SK-N-SH treated with all-trans-retinoic acid at 6 μM for 48 hours (cell line): ENCODE measurements around the gene GGTLC2.

Experiments
- ATAC-seq: fragments of 200-7000 bp; cut with Tn5 transposase; 3 replicates; pipeline ENCODE4 v1.9.1; 2020; ENCODE audit warnings: mild to moderate bottlenecking, moderate library complexity
- ARNTL ChIP-seq: fragments of 450-650 bp; formaldehyde crosslinking; IDR thresholded peaks from 2 replicates; pipeline ENCODE4 v1.5.0; 2020; ENCODE audit warnings: low read depth, mild to moderate bottlenecking, moderate library complexity, borderline replicate concordance
- BACH2 ChIP-seq: fragments of 250-450 bp; sonication (Bioruptor Pico); IDR thresholded peaks from 2 replicates; pipeline ENCODE4 v1.9.0; 2021; ENCODE audit warnings: mild to moderate bottlenecking, borderline replicate concordance
- CREB5 ChIP-seq: fragments of 250-450 bp; sonication (Bioruptor Pico); IDR thresholded peaks from 2 replicates; pipeline ENCODE4 v1.5.1; 2020; ENCODE audit warnings: low read depth, mild to moderate bottlenecking, moderate library complexity
- CSRNP3 ChIP-seq: fragments of 250-450 bp; sonication (Bioruptor Pico); IDR thresholded peaks from 2 replicates; pipeline ENCODE4 v1.5.1; 2021; ENCODE audit warnings: mild to moderate bottlenecking, moderate library complexity
- ESRRG ChIP-seq: fragments of 250-450 bp; sonication (Bioruptor Pico); IDR thresholded peaks from 2 replicates; pipeline ENCODE4 v1.6.1; 2021; ENCODE audit warnings: mild to moderate bottlenecking
- GLIS3 ChIP-seq: fragments of 250-450 bp; sonication (Bioruptor Pico); IDR thresholded peaks from 2 replicates; pipeline ENCODE4 v1.5.0; 2020; ENCODE audit warnings: mild to moderate bottlenecking, moderate library complexity
- ISL1 ChIP-seq: fragments of 250-450 bp; sonication (Bioruptor Pico); IDR thresholded peaks from 2 replicates; pipeline ENCODE4 v2.1.2; 2022; ENCODE audit warnings: mild to moderate bottlenecking, moderate library complexity
- OSR1 ChIP-seq: fragments of 250-450 bp; sonication (Bioruptor Pico); IDR thresholded peaks from 2 replicates; pipeline ENCODE4 v1.8.0; 2022; ENCODE audit warnings: moderate library complexity, mild to moderate bottlenecking, inconsistent platforms
- PATZ1 ChIP-seq: fragments of 250-450 bp; sonication (Bioruptor Pico); IDR thresholded peaks from 2 replicates; pipeline ENCODE4 v1.8.0; 2020; ENCODE audit warnings: mild to moderate bottlenecking, moderate library complexity, borderline replicate concordance
- POU6F1 ChIP-seq: fragments of 250-450 bp; sonication (Bioruptor Pico); IDR thresholded peaks from 2 replicates; pipeline ENCODE4 v1.8.0; 2021; ENCODE audit warnings: low read depth, mild to moderate bottlenecking, moderate library complexity, borderline replicate concordance
- RARB ChIP-seq: fragments of 250-450 bp; sonication (Bioruptor Pico); IDR thresholded peaks from 2 replicates; pipeline ENCODE4 v1.8.0; 2021; ENCODE audit warnings: mild to moderate bottlenecking, moderate library complexity
- SNAI2 ChIP-seq: fragments of 250-450 bp; sonication (Bioruptor Pico); IDR thresholded peaks from 2 replicates; pipeline ENCODE4 v1.5.0; 2020; ENCODE audit warnings: mild to moderate bottlenecking, moderate library complexity
- TCF4 ChIP-seq: fragments of 250-450 bp; sonication (Bioruptor Pico); IDR thresholded peaks from 2 replicates; pipeline ENCODE4 v1.8.0; 2021; ENCODE audit warnings: mild to moderate bottlenecking, moderate library complexity, borderline replicate concordance
- TOX ChIP-seq: fragments of 250-450 bp; sonication (Bioruptor Pico); IDR thresholded peaks from 2 replicates; pipeline ENCODE4 v1.8.0; 2021; ENCODE audit warnings: mild to moderate bottlenecking, moderate library complexity, borderline replicate concordance
- TSHZ2 ChIP-seq: fragments of 250-450 bp; sonication (Bioruptor Pico); IDR thresholded peaks from 2 replicates; pipeline ENCODE4 v1.5.0; 2020; ENCODE audit warnings: mild to moderate bottlenecking, moderate library complexity
- ZC3H10 ChIP-seq: fragments of 250-450 bp; sonication (Bioruptor Pico); IDR thresholded peaks from 2 replicates; pipeline ENCODE4 v1.5.1; 2021; ENCODE audit warnings: mild to moderate bottlenecking, moderate library complexity
- ZFP3 ChIP-seq: fragments of 250-450 bp; sonication (Bioruptor Pico); IDR thresholded peaks from 2 replicates; pipeline ENCODE4 v1.5.0; 2020; ENCODE audit warnings: mild to moderate bottlenecking, moderate library complexity
- ZFP30 ChIP-seq: fragments of 450-650 bp; formaldehyde crosslinking; IDR thresholded peaks from 2 replicates; pipeline ENCODE4 v1.5.0; 2022; ENCODE audit warnings: mild to moderate bottlenecking, moderate library complexity
- ZNF565 ChIP-seq: fragments of 450-650 bp; formaldehyde crosslinking; conservative IDR thresholded peaks from 2 replicates; pipeline ENCODE4 v1.5.0; 2020; ENCODE audit warnings: low read depth, mild to moderate bottlenecking, moderate library complexity
- ZNF70 ChIP-seq: fragments of 450-650 bp; formaldehyde crosslinking; IDR thresholded peaks from 2 replicates; pipeline ENCODE4 v1.5.0; 2020; ENCODE audit warnings: mild to moderate bottlenecking, moderate library complexity

The GGTLC2 gene

GRCh38 chr22:22609291-22609690 lies 35.1 kb upstream of the GGTLC2 start:
- no peak for TF ChIP-seq TOX (CRISPR knock-in tag)
- TF ChIP-seq RARB (CRISPR knock-in tag) = no peak
- no peak for TF ChIP-seq ESRRG (CRISPR knock-in tag)
- no peak for TF ChIP-seq OSR1 (CRISPR knock-in tag)
- TF ChIP-seq SNAI2 (CRISPR knock-in tag) = no peak
- no peak for TF ChIP-seq BACH2 (CRISPR knock-in tag)
- no peak for TF ChIP-seq ZNF565
- no peak for TF ChIP-seq PATZ1 (CRISPR knock-in tag)
- TF ChIP-seq CREB5 (CRISPR knock-in tag) = no peak
- no peak for TF ChIP-seq GLIS3
- TF ChIP-seq ARNTL (CRISPR knock-in tag) = no peak
- TF ChIP-seq ZFP30 = no peak
- no peak for TF ChIP-seq TCF4 (CRISPR knock-in tag)
- no peak for TF ChIP-seq ISL1 (CRISPR knock-in tag)
- TF ChIP-seq CSRNP3 (CRISPR knock-in tag) = no peak
- TF ChIP-seq ZC3H10 (CRISPR knock-in tag) = no peak
- TF ChIP-seq ZNF70 (CRISPR knock-in tag) = no peak
- ATAC-seq = no peak

GRCh38 chr22:22612516-22612915 lies 31.9 kb upstream of the GGTLC2 start:
- no peak for ATAC-seq
- TF ChIP-seq ESRRG (CRISPR knock-in tag) = no peak
- TF ChIP-seq CREB5 (CRISPR knock-in tag) = no peak
- no peak for TF ChIP-seq ZFP3
- TF ChIP-seq POU6F1 (CRISPR knock-in tag) = no peak
- TF ChIP-seq CSRNP3 (CRISPR knock-in tag) = no peak
- no peak for TF ChIP-seq ZC3H10 (CRISPR knock-in tag)
- TF ChIP-seq TOX (CRISPR knock-in tag) = no peak
- TF ChIP-seq RARB (CRISPR knock-in tag) = no peak
- TF ChIP-seq ZNF70 (CRISPR knock-in tag) = no peak
- no peak for TF ChIP-seq ISL1 (CRISPR knock-in tag)
- no peak for TF ChIP-seq TSHZ2 (CRISPR knock-in tag)
- TF ChIP-seq PATZ1 (CRISPR knock-in tag) = no peak
